ENCODE data around the gene S100A8.

GRCh38 chr1:153401461-153401860, 10.6 kb upstream of the S100A8 start:
- no peak for TF ChIP-seq CTCF (IDR thresholded peaks at IDR 0.05; ENCODE audit: low read depth, low read length)
- TF ChIP-seq EZH2phosphoT487 (IDR thresholded peaks at IDR 0.05; ENCODE audit: low read depth) = no peak

Measured in OCI-LY3 (cell line).